Measurements from ENCODE around the gene MYO16.

DNA sequence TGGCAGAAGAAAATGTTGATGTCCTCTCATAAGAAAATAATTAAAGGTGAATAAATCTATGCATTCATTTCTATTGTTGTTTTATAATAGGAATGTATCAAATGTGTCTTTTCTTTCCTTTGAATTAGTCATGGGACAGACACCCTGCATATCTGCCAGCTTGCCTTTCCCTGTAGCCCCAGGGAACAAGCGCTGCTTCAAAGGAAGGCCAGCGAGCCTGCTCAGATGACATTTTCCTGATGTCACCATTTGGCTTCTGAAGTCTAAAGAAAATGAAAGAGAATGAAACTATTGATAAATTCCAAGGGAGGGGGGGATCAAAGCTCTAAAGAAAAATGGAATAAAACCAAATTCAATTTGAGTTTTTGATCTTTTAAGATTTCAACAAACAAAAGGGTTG lies 582.2 kb downstream of the MYO16 start:
- TF ChIP-seq POLR2AphosphoS5 (IDR thresholded peaks at IDR 0.05) (no peak), POLR2A (IDR thresholded peaks at IDR 0.05) (no peak), EP300 (IDR thresholded peaks at IDR 0.05) (no peak)
- TF ChIP-seq, protein P1, sequence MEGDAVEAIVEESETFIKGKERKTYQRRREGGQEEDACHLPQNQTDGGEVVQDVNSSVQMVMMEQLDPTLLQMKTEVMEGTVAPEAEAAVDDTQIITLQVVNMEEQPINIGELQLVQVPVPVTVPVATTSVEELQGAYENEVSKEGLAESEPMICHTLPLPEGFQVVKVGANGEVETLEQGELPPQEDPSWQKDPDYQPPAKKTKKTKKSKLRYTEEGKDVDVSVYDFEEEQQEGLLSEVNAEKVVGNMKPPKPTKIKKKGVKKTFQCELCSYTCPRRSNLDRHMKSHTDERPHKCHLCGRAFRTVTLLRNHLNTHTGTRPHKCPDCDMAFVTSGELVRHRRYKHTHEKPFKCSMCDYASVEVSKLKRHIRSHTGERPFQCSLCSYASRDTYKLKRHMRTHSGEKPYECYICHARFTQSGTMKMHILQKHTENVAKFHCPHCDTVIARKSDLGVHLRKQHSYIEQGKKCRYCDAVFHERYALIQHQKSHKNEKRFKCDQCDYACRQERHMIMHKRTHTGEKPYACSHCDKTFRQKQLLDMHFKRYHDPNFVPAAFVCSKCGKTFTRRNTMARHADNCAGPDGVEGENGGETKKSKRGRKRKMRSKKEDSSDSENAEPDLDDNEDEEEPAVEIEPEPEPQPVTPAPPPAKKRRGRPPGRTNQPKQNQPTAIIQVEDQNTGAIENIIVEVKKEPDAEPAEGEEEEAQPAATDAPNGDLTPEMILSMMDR (IDR thresholded peaks at IDR 0.05): no peak

Data from gastroesophageal sphincter (tissue), 3 donors.